Effector memory CD8-positive, alpha-beta T cell (primary cell): ENCODE results near the gene NBEA.

Source experiments
- ATAC-seq: fragments of 150-1000 bp; cut with Tn5 transposase; replicated peaks from 2 replicates; pipeline ENCODE4 v1.10.0; 2021; ENCODE audit warnings: mild to moderate bottlenecking, moderate library complexity
- DNase-seq, 3 experiments: peaks; one replicate each; pipeline ENCODE4 v3.0.0; 2021
- H3K27ac Mint-ChIP-seq, 2 donors: one replicate each; pipeline ENCODE4 v1.8.0; 2022; ENCODE audit warnings: mild to moderate bottlenecking in 2 of 2, mixed read lengths in 2 of 2, moderate library complexity in 2 of 2
- H3K27me3 Mint-ChIP-seq, 2 donors: one replicate each; pipeline ENCODE4 v1.8.0; 2022; ENCODE audit warnings: mixed read lengths in 2 of 2
- H3K36me3 Mint-ChIP-seq: one replicate; pipeline ENCODE4 v1.8.0; 2022; ENCODE audit warnings: mild to moderate bottlenecking, moderate library complexity, mixed read lengths; ENCODE audit not compliant: insufficient read depth
- H3K4me1 Mint-ChIP-seq, 2 donors: one replicate each; pipeline ENCODE4 v1.8.0; 2022; ENCODE audit warnings: low read depth in 2 of 2, mixed read lengths in 2 of 2
- H3K4me3 Mint-ChIP-seq, 2 donors: one replicate each; pipeline ENCODE4 v1.8.0; 2022; ENCODE audit warnings: mild to moderate bottlenecking in 2 of 2, mixed read lengths in 2 of 2, moderate library complexity in 2 of 2
- H3K9me3 Mint-ChIP-seq, 2 donors: one replicate each; pipeline ENCODE4 v1.8.0; 2022; ENCODE audit warnings: mixed read lengths in 2 of 2

Gene NBEA

DNA sequence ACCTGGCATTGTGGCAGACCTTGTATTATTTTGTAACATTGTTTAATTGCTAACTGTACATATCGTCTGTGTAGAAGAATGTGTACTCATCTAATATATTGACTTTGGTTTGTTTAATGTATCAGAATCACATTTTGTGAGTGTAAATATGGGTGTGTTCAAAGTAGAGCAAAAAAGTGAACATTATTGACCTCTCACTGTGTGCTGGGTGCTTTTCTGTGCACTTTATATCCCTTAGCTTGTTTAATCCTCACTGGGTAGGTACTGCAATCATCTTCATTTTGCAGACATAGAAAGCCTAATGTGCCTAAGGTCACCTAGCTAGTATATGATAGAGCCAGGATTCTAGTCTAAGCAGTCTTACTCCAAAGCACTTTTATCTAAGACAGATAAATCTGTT lies 289.4 kb downstream of the NBEA start:
- Mint-ChIP-seq H3K4me1 (no peaks in the 10 kb centered on the region), H3K27me3 (no peaks in the 10 kb centered on the region), H3K36me3 (no peaks in the 10 kb centered on the region), H3K4me3 (no peak overlapping the region), H3K27ac (no peak overlapping the region), H3K9me3 (no peaks in the 10 kb centered on the region)
- DNase-seq, result no peak
- ATAC-seq, result no peak

DNA sequence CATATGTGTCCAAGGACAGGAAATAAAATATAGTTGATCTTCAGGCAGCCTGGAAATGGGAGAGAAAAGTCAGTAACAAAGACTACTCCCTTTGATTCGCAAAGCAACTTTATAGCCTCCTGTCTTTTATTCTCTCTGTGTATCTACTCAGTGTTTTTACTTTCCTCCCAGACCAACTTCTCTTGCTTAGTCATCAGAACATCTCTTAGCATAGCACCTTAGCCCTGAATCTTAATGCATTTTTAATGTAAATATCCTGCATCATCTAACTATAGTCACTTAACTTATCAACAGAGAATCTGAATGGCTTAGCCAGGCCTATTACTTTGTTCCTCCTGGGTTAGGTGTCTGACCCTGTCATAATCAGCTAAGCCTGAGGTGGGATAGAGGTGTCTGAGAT lies 296.2 kb downstream of the NBEA start:
- Mint-ChIP-seq H3K27ac (no peak overlapping the region), H3K4me1 (no peaks in the 10 kb centered on the region), H3K36me3 (no peaks in the 10 kb centered on the region), H3K9me3 (no peaks in the 10 kb centered on the region), H3K4me3 (no peak overlapping the region), H3K27me3 (no peaks in the 10 kb centered on the region)
- DNase-seq, result no peak
- no peak for ATAC-seq

DNA sequence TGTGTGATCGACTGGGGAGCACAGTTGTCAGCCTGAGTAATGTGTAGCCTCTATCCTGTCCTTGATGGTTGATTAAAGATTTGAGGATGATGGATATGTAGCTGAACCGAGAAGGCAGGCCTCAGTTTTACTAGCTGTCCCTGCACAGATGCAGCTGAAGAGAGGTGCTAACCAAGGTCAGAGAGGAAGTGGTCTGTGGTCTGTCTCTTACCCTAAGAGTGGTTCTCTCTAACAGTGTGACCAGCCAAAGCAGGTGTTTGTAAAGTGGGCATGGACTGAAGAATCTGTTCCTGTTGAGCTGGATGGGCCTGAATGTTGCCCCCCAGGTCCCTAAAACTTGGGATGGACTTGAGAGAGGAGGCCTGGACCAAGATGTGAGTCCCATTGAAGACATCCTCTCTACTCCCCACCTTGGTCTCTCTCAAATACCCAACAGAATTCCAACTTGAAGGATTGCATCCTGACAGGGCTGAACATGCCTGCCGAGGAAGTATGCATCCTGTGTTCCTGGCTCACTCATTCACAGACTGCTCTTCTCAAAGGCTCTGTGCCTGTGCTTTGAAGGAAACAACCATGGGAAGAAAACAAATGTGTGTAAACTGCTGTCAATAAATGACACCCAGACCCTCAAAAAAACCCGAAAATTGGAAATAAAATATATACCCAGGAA lies 310.6 kb downstream of the NBEA start:
- H3K4me3 Mint-ChIP-seq, result no peak overlapping the region
- H3K27me3 Mint-ChIP-seq, result no peaks in the 10 kb centered on the region
- ATAC-seq (no peak), DNase-seq (no peak)
- H3K9me3 Mint-ChIP-seq, result peaks cover under 1 to 5% of the 10 kb centered on the region in 2 donors
- H3K27ac Mint-ChIP-seq, result no peak overlapping the region
- H3K36me3 Mint-ChIP-seq, result no peaks in the 10 kb centered on the region
- H3K4me1 Mint-ChIP-seq, result peaks cover 0 to 4% of the 10 kb centered on the region in 2 donors

DNA sequence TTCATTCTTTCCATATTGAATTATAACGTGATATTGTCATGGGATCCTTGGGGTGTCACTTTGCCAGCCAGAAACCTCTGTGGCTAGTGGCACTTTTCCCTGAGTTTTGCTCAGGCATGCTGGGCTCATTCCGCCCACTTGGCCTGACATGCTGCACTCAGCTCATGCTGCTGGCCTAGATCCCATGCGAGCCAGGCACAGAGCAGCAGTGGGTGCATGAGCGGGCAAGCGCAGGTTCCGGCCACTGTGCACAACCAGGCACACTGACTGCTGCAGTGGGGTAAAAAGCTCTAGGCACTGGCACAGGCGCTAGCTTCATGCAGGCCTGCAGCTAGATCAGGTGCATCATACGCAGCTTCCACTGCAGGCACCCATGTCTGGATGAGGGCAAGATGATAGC lies 313.2 kb downstream of the NBEA start:
- H3K9me3 Mint-ChIP-seq, result peaks cover 0 to 2% of the 10 kb centered on the region in 2 donors
- H3K27ac Mint-ChIP-seq, result no peak overlapping the region
- ATAC-seq (no peak), DNase-seq (no peak)
- H3K36me3 Mint-ChIP-seq, result no peaks in the 10 kb centered on the region
- H3K4me3 Mint-ChIP-seq, result no peak overlapping the region
- H3K4me1 Mint-ChIP-seq, result peaks cover 0 to 4% of the 10 kb centered on the region in 2 donors
- H3K27me3 Mint-ChIP-seq, result no peaks in the 10 kb centered on the region

DNA sequence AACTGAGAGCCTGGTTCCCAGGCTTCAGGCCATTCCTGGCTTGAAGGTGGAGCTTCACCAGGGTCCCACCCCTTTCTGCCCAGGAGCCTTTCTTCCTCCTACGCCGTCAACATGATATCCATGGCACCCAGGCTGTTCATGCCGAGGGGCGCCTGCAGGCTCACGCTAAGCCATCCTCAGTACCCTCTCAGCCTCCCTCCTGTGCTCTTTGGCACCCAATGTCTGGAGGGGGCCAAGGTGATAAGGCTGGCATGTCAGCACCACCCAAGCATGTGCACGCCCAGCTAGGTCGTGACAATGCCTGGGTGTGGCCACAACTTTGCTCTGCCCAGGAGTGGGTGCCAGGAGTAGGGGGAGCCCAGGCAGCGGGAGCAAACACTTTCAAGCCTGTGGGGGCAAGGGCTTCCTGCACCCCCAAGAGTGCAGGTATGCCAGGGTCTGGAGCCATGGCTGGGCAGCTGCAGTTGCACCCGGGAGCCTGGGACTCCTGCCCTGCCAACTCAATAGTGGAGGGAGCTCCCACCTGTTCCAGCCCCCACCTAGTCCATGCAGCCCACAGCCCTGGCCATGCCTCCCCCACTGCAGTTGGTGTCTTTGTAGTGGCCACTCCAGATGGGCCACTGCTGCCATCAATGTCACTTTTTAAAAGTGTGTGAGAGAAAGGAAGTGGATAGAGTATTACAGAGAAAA lies 314.5 kb downstream of the NBEA start:
- H3K4me3 Mint-ChIP-seq, result no peak overlapping the region

DNA sequence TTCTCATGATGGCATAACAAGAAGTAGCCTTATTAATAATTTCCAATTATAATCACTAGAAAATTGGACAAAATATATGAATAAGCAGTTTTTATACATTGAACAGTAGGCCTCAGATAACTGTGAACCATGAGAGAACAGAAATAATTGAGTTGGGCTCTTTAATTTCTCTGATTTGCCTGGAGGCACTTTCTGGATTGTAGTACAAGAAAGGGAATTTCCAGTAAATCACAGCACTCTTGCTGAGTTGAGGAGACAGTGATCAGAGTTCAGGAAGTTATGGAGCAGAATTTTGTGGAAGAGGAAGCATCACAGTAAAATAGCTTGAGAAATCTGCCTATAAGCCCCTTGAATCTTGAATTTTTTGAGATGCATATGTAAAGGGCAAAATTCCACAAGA lies 318.2 kb downstream of the NBEA start:
- Mint-ChIP-seq H3K9me3 (peaks cover 5 to 17% of the 10 kb centered on the region in 2 donors), H3K4me1 (no peaks in the 10 kb centered on the region), H3K27me3 (no peaks in the 10 kb centered on the region), H3K36me3 (no peaks in the 10 kb centered on the region), H3K4me3 (no peak overlapping the region), H3K27ac (no peak overlapping the region)
- ATAC-seq (no peak), DNase-seq (no peak)

More for the DNA sequence above, 314.5 kb downstream of the NBEA start:
- Mint-ChIP-seq H3K9me3 (peaks cover 0 to 2% of the 10 kb centered on the region in 2 donors), H3K36me3 (no peaks in the 10 kb centered on the region), H3K4me1 (peaks cover 0 to 2% of the 10 kb centered on the region in 2 donors), H3K27me3 (no peaks in the 10 kb centered on the region), H3K27ac (no peak overlapping the region)
- DNase-seq (no peak), ATAC-seq (no peak)

DNA sequence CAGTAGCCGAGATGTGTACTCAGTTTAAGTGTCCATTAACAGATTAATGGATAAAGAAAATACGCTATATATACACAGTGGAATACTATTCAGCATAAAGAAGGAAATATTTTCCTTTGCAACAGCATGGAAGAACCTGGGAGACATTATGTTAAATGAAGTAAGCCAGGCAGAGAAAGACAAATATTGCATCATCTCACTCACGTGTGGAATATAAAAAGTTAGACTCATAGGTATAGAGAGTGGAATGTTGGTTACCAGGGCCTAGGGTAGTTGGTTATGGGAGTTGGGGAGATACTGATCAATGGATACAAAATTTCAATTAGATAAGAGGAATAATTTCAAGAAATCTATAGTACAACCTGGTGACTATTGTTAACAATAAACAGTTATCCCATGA lies 324.3 kb downstream of the NBEA start:
- H3K9me3 Mint-ChIP-seq, result peaks cover 9 to 21% of the 10 kb centered on the region in 2 donors
- no peaks in the 10 kb centered on the region for H3K4me1 Mint-ChIP-seq
- H3K4me3 Mint-ChIP-seq, result no peak overlapping the region
- DNase-seq (no peak), ATAC-seq (no peak)
- no peak overlapping the region for H3K27ac Mint-ChIP-seq
- no peaks in the 10 kb centered on the region for H3K36me3 Mint-ChIP-seq
- no peaks in the 10 kb centered on the region for H3K27me3 Mint-ChIP-seq

DNA sequence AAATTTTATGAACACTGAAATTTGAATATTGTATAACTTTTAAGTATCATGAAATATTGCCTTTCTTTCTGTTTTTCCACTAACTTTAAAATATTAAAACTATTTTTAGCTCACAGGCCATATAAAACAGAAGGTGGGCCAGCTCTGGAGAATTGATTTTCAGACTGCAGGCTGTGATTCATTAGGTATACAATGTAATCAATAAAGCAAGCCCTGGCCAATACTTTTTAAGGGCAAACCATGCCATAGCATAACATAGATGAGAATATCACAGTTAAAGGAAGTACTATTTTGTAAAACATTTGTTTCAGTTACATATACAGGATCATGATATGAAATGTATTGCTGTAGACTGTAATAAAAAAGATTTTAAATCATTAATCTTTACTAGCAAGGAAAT lies 336.8 kb downstream of the NBEA start:
- no peaks in the 10 kb centered on the region for H3K36me3 Mint-ChIP-seq
- no peak for ATAC-seq

DNA sequence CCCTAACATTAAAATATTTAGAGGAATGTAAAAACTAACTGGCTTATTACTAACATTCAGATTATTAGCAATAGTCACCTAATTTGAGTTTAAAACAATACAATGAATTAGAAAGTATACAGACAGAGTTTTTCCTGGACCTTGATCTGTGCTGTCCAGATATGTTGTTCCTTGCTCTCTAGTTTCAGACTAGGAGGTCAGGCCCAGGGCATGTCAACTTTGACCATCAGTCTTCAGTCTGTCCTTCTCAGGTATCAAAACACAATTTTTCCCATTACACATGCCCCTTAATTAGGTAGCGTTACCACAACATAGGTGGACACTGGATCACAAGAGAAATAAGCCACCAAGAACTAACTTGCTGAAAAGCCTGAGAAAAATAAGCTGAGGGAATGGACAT lies 337.4 kb downstream of the NBEA start:
- H3K36me3 Mint-ChIP-seq, result no peaks in the 10 kb centered on the region
- no peak for ATAC-seq
- H3K4me1 Mint-ChIP-seq, result no peaks in the 10 kb centered on the region
- H3K27me3 Mint-ChIP-seq, result no peaks in the 10 kb centered on the region
- no peak overlapping the region for H3K27ac Mint-ChIP-seq
- no peak overlapping the region for H3K4me3 Mint-ChIP-seq
- DNase-seq, result no peak
- H3K9me3 Mint-ChIP-seq, result no peaks in the 10 kb centered on the region

More for the DNA sequence above, 336.8 kb downstream of the NBEA start:
- Mint-ChIP-seq H3K27ac (no peak overlapping the region), H3K9me3 (no peaks in the 10 kb centered on the region), H3K4me1 (no peaks in the 10 kb centered on the region), H3K4me3 (no peak overlapping the region), H3K27me3 (no peaks in the 10 kb centered on the region)
- DNase-seq, result no peak

DNA sequence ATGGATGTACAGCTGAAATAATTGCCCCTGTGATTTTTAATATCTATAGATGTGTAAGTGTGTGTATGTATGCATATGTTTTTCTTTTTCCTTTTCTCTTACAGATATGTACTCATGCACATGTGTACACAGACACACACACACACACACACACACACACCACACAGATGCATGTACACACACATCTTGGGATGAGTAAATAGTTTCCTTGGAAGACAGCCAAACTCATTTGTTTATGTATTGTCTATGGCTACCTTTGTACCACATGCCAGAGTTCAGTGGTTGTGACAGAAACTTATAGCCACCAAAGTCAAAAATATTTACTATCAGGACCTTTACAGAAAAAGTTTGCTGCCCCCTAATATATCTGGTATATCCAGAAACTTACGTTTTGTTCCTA lies 341.8 kb downstream of the NBEA start:
- no peak for ATAC-seq
- no peak overlapping the region for H3K27ac Mint-ChIP-seq
- peaks cover 0 to 8% of the 10 kb centered on the region in 2 donors for H3K9me3 Mint-ChIP-seq
- no peaks in the 10 kb centered on the region for H3K4me1 Mint-ChIP-seq
- no peak overlapping the region for H3K4me3 Mint-ChIP-seq
- no peaks in the 10 kb centered on the region for H3K36me3 Mint-ChIP-seq
- no peaks in the 10 kb centered on the region for H3K27me3 Mint-ChIP-seq
- no peak for DNase-seq

DNA sequence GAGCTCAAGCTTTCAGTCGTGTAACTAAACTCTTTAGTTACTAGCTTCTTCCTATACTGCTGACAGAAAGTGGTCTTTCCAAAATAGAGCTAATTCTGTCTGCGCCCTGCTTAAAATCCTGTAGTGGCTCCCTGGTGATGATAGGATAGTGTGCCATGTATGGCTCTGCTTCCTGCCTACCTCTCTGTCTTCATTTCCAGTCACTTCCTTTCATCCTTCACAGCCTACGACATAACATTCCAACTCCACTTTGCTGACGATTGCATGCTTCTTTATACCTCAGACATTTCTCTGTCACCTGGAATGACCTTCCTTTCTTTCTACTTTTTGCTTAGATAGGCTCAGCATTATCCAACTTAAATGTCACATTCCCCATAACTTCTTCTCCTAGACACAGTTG lies 343.6 kb downstream of the NBEA start:
- Mint-ChIP-seq H3K4me3 (no peak overlapping the region), H3K4me1 (no peaks in the 10 kb centered on the region), H3K9me3 (peaks cover 2 to 8% of the 10 kb centered on the region in 2 donors), H3K27me3 (no peaks in the 10 kb centered on the region), H3K36me3 (no peaks in the 10 kb centered on the region), H3K27ac (no peak overlapping the region)
- DNase-seq (no peak), ATAC-seq (no peak)

DNA sequence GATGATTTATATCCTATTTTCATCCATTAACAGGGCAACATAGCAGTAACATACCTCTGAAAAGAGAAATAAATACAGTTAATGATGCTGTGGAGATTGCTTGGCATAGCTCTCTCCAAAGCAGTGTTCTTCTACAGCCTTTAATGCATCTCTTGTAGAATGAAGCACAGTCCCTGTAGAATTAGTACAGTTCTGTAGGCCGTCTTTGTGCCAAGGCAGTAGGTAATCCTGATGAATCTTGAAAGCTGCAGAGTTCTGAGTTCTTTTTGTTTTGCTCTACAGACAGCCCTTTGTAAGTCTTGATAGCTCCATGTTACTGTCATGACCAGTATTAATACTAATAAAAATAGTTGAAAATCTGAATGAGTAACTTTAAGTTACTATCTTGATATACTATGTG lies 350.3 kb downstream of the NBEA start:
- Mint-ChIP-seq H3K4me1 (no peaks in the 10 kb centered on the region), H3K27ac (no peak overlapping the region)
- no peak for DNase-seq

DNA sequence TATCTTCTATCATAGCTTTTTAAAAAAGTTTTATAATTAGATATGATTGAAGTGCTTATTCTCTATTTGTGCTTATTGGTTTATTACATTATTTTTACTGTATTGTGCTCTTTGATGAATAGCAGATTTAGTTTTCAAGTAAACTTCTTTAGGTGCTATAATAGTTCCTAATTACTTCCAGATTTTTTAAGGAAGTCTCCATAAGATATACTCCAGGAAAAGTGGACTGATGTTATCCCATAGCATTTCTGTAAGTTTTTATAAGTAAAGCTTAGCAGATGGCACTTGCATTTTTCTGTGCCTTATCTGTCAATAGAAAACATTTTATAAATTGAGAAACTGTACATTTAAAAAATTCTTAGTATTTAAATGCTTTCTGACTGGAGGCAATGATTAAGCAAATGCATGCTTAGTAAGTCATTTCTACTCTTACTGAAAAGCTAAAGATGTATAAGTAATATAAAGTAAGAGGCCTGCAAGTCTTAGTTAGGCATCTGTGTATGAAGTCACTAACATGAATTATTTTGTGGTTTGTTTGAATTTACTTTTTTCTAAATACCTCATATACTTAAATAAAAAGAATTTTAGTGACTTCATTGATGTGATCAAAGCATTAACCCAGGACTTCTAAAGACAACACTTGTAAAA lies 351.6 kb downstream of the NBEA start:
- Mint-ChIP-seq H3K4me3 (no peak overlapping the region), H3K4me1 (no peaks in the 10 kb centered on the region), H3K36me3 (no peaks in the 10 kb centered on the region), H3K27ac (no peak overlapping the region), H3K27me3 (no peaks in the 10 kb centered on the region), H3K9me3 (peaks cover 0 to 2% of the 10 kb centered on the region in 2 donors)
- ATAC-seq (no peak), DNase-seq (no peak)

More for the DNA sequence above, 350.3 kb downstream of the NBEA start:
- no peak for ATAC-seq
- H3K4me3 Mint-ChIP-seq, result no peak overlapping the region
- H3K9me3 Mint-ChIP-seq, result peaks cover 2 to 4% of the 10 kb centered on the region in 2 donors
- H3K36me3 Mint-ChIP-seq, result no peaks in the 10 kb centered on the region
- H3K27me3 Mint-ChIP-seq, result no peaks in the 10 kb centered on the region

DNA sequence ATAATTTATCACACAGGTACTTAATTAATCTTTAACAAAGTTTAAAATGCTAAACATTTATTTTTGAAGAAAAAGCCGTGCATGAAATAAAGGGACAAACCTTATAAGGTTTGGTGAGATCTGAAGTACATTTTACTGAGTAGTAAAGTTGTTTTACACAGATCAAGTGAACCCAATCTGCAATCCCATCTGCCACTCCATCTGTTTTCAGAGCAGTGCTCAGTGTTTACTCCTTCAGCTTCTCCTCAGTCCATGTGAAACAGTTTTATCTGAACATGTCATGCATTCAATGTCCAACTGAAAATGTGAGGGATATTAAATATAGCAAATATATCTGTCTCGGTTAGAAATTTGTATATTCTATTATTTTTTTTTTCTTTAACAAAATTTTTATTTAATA lies 367.6 kb downstream of the NBEA start:
- no peaks in the 10 kb centered on the region for H3K27me3 Mint-ChIP-seq
- no peak overlapping the region for H3K27ac Mint-ChIP-seq
- H3K9me3 Mint-ChIP-seq, result peaks cover 5 to 7% of the 10 kb centered on the region in 2 donors
- ATAC-seq, result no peak
- DNase-seq, result no peak
- H3K36me3 Mint-ChIP-seq, result no peaks in the 10 kb centered on the region
- no peaks in the 10 kb centered on the region for H3K4me1 Mint-ChIP-seq
- no peak overlapping the region for H3K4me3 Mint-ChIP-seq
